HepG2 (cell line): ENCODE results near the gene DPF1. TPM values are rescaled to one million over a fixed set of nuclear protein-coding genes. Genes with fewer than 3 reads are reported as not detected.

ENCODE experiments used
- CBX1 ChIP-seq: IDR thresholded peaks from one replicate; pipeline ENCODE4 v1.6.1; 2016; ENCODE audit warnings: antibody characterized with exemption, low read depth
- HHEX ChIP-seq: IDR thresholded peaks from 2 replicates; pipeline ENCODE4 v1.6.1; 2016; ENCODE audit warnings: control low read depth
- HMG20A ChIP-seq: IDR thresholded peaks from 2 replicates; pipeline ENCODE4 v1.6.1; 2016; ENCODE audit warnings: borderline replicate concordance
- HNRNPK ChIP-seq: fragments of 200-400 bp; formaldehyde crosslinking; IDR thresholded peaks from 2 replicates; pipeline ENCODE4 v1.6.1; 2018; ENCODE audit warnings: low read length, low read depth, moderate library complexity, mild to moderate bottlenecking; ENCODE audit not compliant: poor library complexity, severe bottlenecking
- HOMEZ ChIP-seq: IDR thresholded peaks from 2 replicates; pipeline ENCODE4 v1.6.1; 2016; ENCODE audit warnings: low read depth
- IKZF5 ChIP-seq: IDR thresholded peaks from 2 replicates; pipeline ENCODE4 v1.6.1; 2018; ENCODE audit warnings: missing genetic modification reagents, mild to moderate bottlenecking, missing compliant biosample characterization
- KAT8 ChIP-seq: IDR thresholded peaks from 2 replicates; pipeline ENCODE4 v1.6.1; 2016; ENCODE audit warnings: missing genetic modification reagents, missing compliant biosample characterization
- PREB ChIP-seq: sonication (generic); formaldehyde crosslinking; IDR thresholded peaks from 2 replicates; pipeline ENCODE4 v1.4.0; 2020; ENCODE audit warnings: missing genetic modification reagents
- RXRA ChIP-seq: sonication (generic); formaldehyde crosslinking; IDR thresholded peaks from 2 replicates; pipeline ENCODE4 v1.5.1; 2020; ENCODE audit warnings: missing genetic modification reagents
- SALL2 ChIP-seq: sonication (generic); formaldehyde crosslinking; IDR thresholded peaks from 2 replicates; pipeline ENCODE4 v1.8.1; 2023; ENCODE audit warnings: mild to moderate bottlenecking, missing genetic modification reagents, inconsistent platforms
- ZBTB25 ChIP-seq: IDR thresholded peaks from 2 replicates; pipeline ENCODE4 v1.6.1; 2018; ENCODE audit warnings: missing genetic modification reagents
- ZKSCAN8 ChIP-seq: IDR thresholded peaks from 2 replicates; pipeline ENCODE4 v1.6.1; 2016; ENCODE audit warnings: borderline replicate concordance, missing genetic modification reagents, missing compliant biosample characterization
- ZMAT3 ChIP-seq: sonication (generic); formaldehyde crosslinking; conservative IDR thresholded peaks from 2 replicates; pipeline ENCODE4 v1.7.0; 2021; ENCODE audit warnings: missing genetic modification reagents
- ZNF253 ChIP-seq: sonication (generic); formaldehyde crosslinking; IDR thresholded peaks from 2 replicates; pipeline ENCODE4 v1.8.0; 2022; ENCODE audit warnings: mild to moderate bottlenecking, missing genetic modification reagents, borderline replicate concordance
- ZNF30 ChIP-seq: sonication (generic); formaldehyde crosslinking; IDR thresholded peaks from 2 replicates; pipeline ENCODE4 v1.5.0; 2020; ENCODE audit warnings: mild to moderate bottlenecking, missing genetic modification reagents
- ZNF331 ChIP-seq: sonication (generic); formaldehyde crosslinking; IDR thresholded peaks from 2 replicates; pipeline ENCODE4 v1.4.0; 2020; ENCODE audit warnings: missing genetic modification reagents
- ZNF430 ChIP-seq: sonication (generic); formaldehyde crosslinking; IDR thresholded peaks from 2 replicates; pipeline ENCODE4 v1.9.0; 2021; ENCODE audit warnings: mild to moderate bottlenecking, missing genetic modification reagents
- ZNF446 ChIP-seq: sonication (generic); formaldehyde crosslinking; IDR thresholded peaks from 2 replicates; pipeline ENCODE4 v1.5.0; 2020; ENCODE audit warnings: mild to moderate bottlenecking, missing genetic modification reagents
- ZNF713 ChIP-seq: sonication (generic); formaldehyde crosslinking; IDR thresholded peaks from 2 replicates; pipeline ENCODE4 v1.4.0; 2020; ENCODE audit warnings: mild to moderate bottlenecking, missing genetic modification reagents
- ZNF749 ChIP-seq: sonication (generic); formaldehyde crosslinking; IDR thresholded peaks from 2 replicates; pipeline ENCODE4 v1.8.0; 2022; ENCODE audit warnings: mild to moderate bottlenecking, missing genetic modification reagents, moderate library complexity, borderline replicate concordance
- polyA plus RNA-seq, 8 experiments: library from polyadenylated mRNA; depleted of rRNA in 3 of 8; stranded (reverse) in 7 of 8; unstranded in 1 of 8; fragments of >200 nt; fragmentation: Illumina TruSeq in 4 of 8; extraction: Trizol in 4 of 8; gene quantifications; 2 replicates each; pipeline versions ENCODE4 v1.2.1 to v1.2.3, GENCODE V29; 2011 to 2016; ENCODE audit warnings: low read depth in 4 of 8, missing spikeins in 1 of 8, mixed read lengths in 1 of 8; ENCODE audit not compliant: insufficient read depth in 1 of 8
- total RNA-seq, 5 experiments: library from RNA; depleted of rRNA; stranded (reverse); fragments of >200 nt; fragmentation: Illumina TruSeq; extraction: Trizol; gene quantifications; 2 replicates each; pipeline ENCODE4 v1.2.3, GENCODE V29; 2016; ENCODE audit warnings: low read depth in 1 of 5

The DPF1 gene
- total and polyA plus RNA-seq, 2 of the 13 experiments (the other 11 are each of a cell fraction or from before 2014, with no cell fraction given): 1.0 to 3.2 TPM

GRCh38 chr19:38233740-38234251, 9.8 kb upstream of the DPF1 start (continued):
- no peak for TF ChIP-seq ZBTB25 (CRISPR knock-in tag)
- TF ChIP-seq ZNF749 (CRISPR knock-in tag): no peak
- no peak for TF ChIP-seq ZKSCAN8 (CRISPR knock-in tag)
- TF ChIP-seq ZNF713 (CRISPR knock-in tag): no peak
- no peak for TF ChIP-seq RXRA (CRISPR knock-in tag)
- TF ChIP-seq HMG20A: no peak
- no peak for TF ChIP-seq CBX1
- no peak for TF ChIP-seq PREB (CRISPR knock-in tag)
- no peak for TF ChIP-seq ZNF331
- 0 out of 2 replicates have a peak, but pooled peaks have one; percentile 19 for TF ChIP-seq IKZF5
- TF ChIP-seq HNRNPK: no peak
- no peak for TF ChIP-seq HOMEZ (CRISPR knock-in tag)
- no peak for TF ChIP-seq ZNF430
- 0 out of 2 replicates have a peak, but pooled peaks have one; percentile 19 for TF ChIP-seq SALL2
- no peak for TF ChIP-seq ZMAT3 (CRISPR knock-in tag)
- TF ChIP-seq HHEX (CRISPR knock-in tag): no peak
- no peak for TF ChIP-seq ZNF446
- no peak for TF ChIP-seq ZNF30 (CRISPR knock-in tag)
- TF ChIP-seq ZNF253 (CRISPR knock-in tag): no peak
- 0 out of 2 replicates have a peak, but pooled peaks have one; percentile 34 for TF ChIP-seq KAT8
